SU-DHL-6 (cell line): ENCODE results near the gene PLPP3.

ENCODE experiments used
- H2AFZ ChIP-seq: fragments of 200-600 bp; sonication (generic); 2 replicates; pipeline ENCODE4 v1.6.1; 2014; ENCODE audit warnings: low read depth, mild to moderate bottlenecking, moderate library complexity, mixed read lengths, antibody characterized with exemption, low read length; ENCODE audit not compliant: severe bottlenecking
- H3F3A ChIP-seq: fragments of 200-600 bp; shearing (Covaris generic); 2 replicates; pipeline ENCODE4 v1.6.0; 2016; ENCODE audit warnings: antibody characterized with exemption, mild to moderate bottlenecking; ENCODE audit not compliant: insufficient read depth
- H3K27ac ChIP-seq: fragments of 200-600 bp; sonication (generic); 2 replicates; pipeline ENCODE4 v1.5.1; 2016; ENCODE audit warnings: low read depth, mild to moderate bottlenecking, low read length, moderate library complexity, mixed read lengths
- H3K27me3 ChIP-seq: fragments of 200-600 bp; sonication (generic), shearing (Covaris generic); 2 replicates; pipeline ENCODE4 v1.6.0; 2014; ENCODE audit warnings: mild to moderate bottlenecking, low read length
- H3K36me3 ChIP-seq: fragments of 200-600 bp; sonication (generic); 2 replicates; pipeline ENCODE4 v1.6.1; 2014; ENCODE audit warnings: mild to moderate bottlenecking, low read length, mixed read lengths
- H3K4me2 ChIP-seq: fragments of 300-600, 200-600 bp; shearing (Covaris generic), sonication (generic); 2 replicates; pipeline ENCODE4 v1.6.0; 2014; ENCODE audit warnings: low read length, low read depth, mild to moderate bottlenecking; ENCODE audit not compliant: poor library complexity, severe bottlenecking
- H3K4me3 ChIP-seq: fragments of 200-600 bp; sonication (generic); 2 replicates; pipeline ENCODE4 v1.5.1; 2014; ENCODE audit warnings: antibody characterized with exemption, low read length, mild to moderate bottlenecking, mixed read lengths; ENCODE audit not compliant: insufficient read depth, poor library complexity, severe bottlenecking
- H3K79me2 ChIP-seq: fragments of 200-600 bp; sonication (generic); 2 replicates; pipeline ENCODE4 v1.6.1; 2014; ENCODE audit warnings: mild to moderate bottlenecking, low read length, moderate library complexity; ENCODE audit not compliant: insufficient read depth
- H3K9ac ChIP-seq: fragments of 200-600 bp; sonication (generic); 2 replicates; pipeline ENCODE4 v1.7.0; 2014; ENCODE audit warnings: mild to moderate bottlenecking, low read length
- H3K9me2 ChIP-seq: fragments of 200-600 bp; sonication (generic); replicated peaks from 2 replicates; pipeline ENCODE4 v1.6.1; 2014; ENCODE audit warnings: low read length; ENCODE audit not compliant: insufficient read depth
- H3K9me3 ChIP-seq: fragments of 200-600 bp; sonication (generic); 2 replicates; pipeline ENCODE4 v1.6.1; 2014; ENCODE audit warnings: low read length, mixed read lengths; ENCODE audit not compliant: insufficient read depth
- H4K20me1 ChIP-seq: fragments of 200-600 bp; sonication (generic); 2 replicates; pipeline ENCODE4 v1.6.1; 2014; ENCODE audit warnings: low read depth, mild to moderate bottlenecking, antibody characterized with exemption, low read length, moderate library complexity, mixed read lengths
- CTCF ChIP-seq: fragments of 200-600 bp; sonication (generic); IDR thresholded peaks from one replicate; pipeline ENCODE4 v1.5.1; 2017; ENCODE audit warnings: antibody characterized with exemption, mild to moderate bottlenecking, low read length, moderate library complexity; ENCODE audit not compliant: insufficient read depth, poor library complexity, severe bottlenecking
- EZH2phosphoT487 ChIP-seq: fragments of 200-600 bp; sonication (generic), shearing (Covaris generic); conservative IDR thresholded peaks from 2 replicates; pipeline ENCODE4 v1.6.1; 2018; ENCODE audit warnings: mild to moderate bottlenecking, antibody characterized with exemption, low read length, moderate library complexity, mixed read lengths

The PLPP3 gene

GRCh38 chr1:56563568-56563967, 15.8 kb downstream of the PLPP3 start:
- no peaks in the 10 kb centered on the region for H3K79me2 ChIP-seq
- H3K27ac ChIP-seq: no peak overlapping the region
- H3F3A ChIP-seq: no peaks in the 10 kb centered on the region
- H2AFZ ChIP-seq: no peak overlapping the region
- H3K4me3 ChIP-seq: no peak overlapping the region
- H3K9me2 ChIP-seq: no peaks in the 10 kb centered on the region
- H3K9me3 ChIP-seq: no peaks in the 10 kb centered on the region
- H3K9ac ChIP-seq: no peak overlapping the region
- TF ChIP-seq CTCF (no peak), EZH2phosphoT487 (no peak)
- H3K27me3 ChIP-seq: no peaks in the 10 kb centered on the region
- H3K4me2 ChIP-seq: no peak overlapping the region
- no peaks in the 10 kb centered on the region for H4K20me1 ChIP-seq
- no peaks in the 10 kb centered on the region for H3K36me3 ChIP-seq

- Histone ChIP-seq H3K27me3 (no peaks in the 10 kb centered on the region), H3K9me3 (no peaks in the 10 kb centered on the region), H3K4me2 (no peak overlapping the region), H3K27ac (no peak overlapping the region), H3F3A (no peaks in the 10 kb centered on the region), H3K36me3 (no peaks in the 10 kb centered on the region), H3K4me3 (no peak overlapping the region), H3K79me2 (no peaks in the 10 kb centered on the region), H2AFZ (no peak overlapping the region), H3K9me2 (no peaks in the 10 kb centered on the region), H3K9ac (no peak overlapping the region), H4K20me1 (no peaks in the 10 kb centered on the region)
- TF ChIP-seq CTCF (no peak), EZH2phosphoT487 (no peak)
Measured at GRCh38 chr1:56562891-56563452, 16.4 kb downstream of the PLPP3 start.

GRCh38 chr1:56561227-56562019, 17.9 kb downstream of the PLPP3 start:
- no peaks in the 10 kb centered on the region for H3K9me3 ChIP-seq
- no peaks in the 10 kb centered on the region for H4K20me1 ChIP-seq
- H2AFZ ChIP-seq: no peak overlapping the region
- TF ChIP-seq EZH2phosphoT487: no peak
- TF ChIP-seq CTCF: no peak
- H3F3A ChIP-seq: no peaks in the 10 kb centered on the region
- no peak overlapping the region for H3K4me2 ChIP-seq
- H3K36me3 ChIP-seq: no peaks in the 10 kb centered on the region
- no peak overlapping the region for H3K27ac ChIP-seq
- no peaks in the 10 kb centered on the region for H3K79me2 ChIP-seq
- no peaks in the 10 kb centered on the region for H3K27me3 ChIP-seq
- H3K4me3 ChIP-seq: no peak overlapping the region
- H3K9me2 ChIP-seq: no peaks in the 10 kb centered on the region
- no peak overlapping the region for H3K9ac ChIP-seq
